ENCODE data around the gene ITPR1. TPM values are rescaled to one million over a fixed set of nuclear protein-coding genes. Genes with fewer than 3 reads are reported as not detected.

ITPR1 gene
- polyA plus RNA-seq, 1 experiment, result 1.4 TPM

DNA sequence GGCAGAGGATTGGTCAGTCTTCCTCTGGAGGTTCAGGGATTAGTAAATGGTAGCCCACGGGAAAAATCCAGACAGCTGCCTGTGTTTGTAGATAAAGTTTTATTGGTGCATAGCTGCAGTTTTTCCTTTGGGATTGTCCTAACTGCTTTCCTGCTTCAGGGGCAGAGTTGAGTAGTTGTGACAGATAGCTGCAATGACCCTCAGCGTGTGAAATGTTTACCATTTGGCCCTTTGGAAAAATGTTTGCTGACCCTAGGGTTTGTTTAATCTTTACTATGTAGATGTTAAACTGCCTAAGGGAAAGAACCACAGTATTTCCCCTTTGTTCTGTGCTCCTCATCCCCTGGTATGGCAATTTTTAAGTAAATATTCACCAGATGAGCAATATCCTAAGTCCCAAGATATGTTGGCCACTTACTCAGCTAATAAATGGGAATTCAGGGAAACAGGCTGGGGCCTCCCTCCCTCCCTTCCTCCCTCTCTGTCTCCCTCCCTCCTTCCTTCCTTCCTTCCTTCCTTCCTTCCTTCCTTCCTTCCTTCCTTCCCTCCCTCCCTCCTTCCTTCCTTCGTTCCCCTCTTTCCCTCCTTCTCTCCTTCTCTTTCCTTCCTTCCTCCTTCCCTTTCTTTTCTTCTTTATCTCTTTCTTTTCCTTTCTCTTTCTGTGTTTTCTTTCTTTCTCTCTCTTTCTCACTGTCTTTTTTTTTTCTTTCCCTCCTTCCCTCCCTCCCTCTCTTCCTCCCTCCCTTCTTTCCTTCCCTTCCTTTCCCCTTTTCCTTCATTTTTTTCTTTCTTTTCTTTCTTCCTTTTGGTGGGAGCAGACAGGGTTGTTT, 251.5 kb downstream of the ITPR1 start:
- CTCF ChIA-PET, result interaction anchor here (1.2 to 2.1 kb wide), 5 partner anchors 20 to 282 kb away, joined by 3 to 6 read pairs (median 4); partner anchors contain the start of gene BHLHE40

DNA sequence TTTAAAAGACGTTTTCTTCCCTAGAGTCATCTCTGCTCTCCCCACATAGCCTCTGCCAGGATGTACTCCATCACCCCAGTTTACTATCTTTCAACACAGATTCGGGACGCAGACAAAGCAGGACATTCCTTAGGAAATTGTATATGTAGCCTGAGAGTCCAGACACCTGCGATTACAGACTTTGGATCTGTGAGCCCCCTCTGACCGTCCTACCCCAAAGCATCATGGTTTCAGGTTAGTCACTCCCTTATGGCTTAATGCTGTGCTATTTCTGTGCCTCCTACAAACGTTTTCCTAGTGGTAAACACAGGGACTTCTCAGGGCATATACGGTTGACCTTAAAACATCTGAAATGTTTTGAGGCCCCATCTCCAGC, 252.1 kb downstream of the ITPR1 start:
- POLR2A ChIA-PET, result no interaction called here
- TF ChIP-seq, protein P1, sequence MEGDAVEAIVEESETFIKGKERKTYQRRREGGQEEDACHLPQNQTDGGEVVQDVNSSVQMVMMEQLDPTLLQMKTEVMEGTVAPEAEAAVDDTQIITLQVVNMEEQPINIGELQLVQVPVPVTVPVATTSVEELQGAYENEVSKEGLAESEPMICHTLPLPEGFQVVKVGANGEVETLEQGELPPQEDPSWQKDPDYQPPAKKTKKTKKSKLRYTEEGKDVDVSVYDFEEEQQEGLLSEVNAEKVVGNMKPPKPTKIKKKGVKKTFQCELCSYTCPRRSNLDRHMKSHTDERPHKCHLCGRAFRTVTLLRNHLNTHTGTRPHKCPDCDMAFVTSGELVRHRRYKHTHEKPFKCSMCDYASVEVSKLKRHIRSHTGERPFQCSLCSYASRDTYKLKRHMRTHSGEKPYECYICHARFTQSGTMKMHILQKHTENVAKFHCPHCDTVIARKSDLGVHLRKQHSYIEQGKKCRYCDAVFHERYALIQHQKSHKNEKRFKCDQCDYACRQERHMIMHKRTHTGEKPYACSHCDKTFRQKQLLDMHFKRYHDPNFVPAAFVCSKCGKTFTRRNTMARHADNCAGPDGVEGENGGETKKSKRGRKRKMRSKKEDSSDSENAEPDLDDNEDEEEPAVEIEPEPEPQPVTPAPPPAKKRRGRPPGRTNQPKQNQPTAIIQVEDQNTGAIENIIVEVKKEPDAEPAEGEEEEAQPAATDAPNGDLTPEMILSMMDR (IDR thresholded peaks at IDR 0.05; ENCODE audit: insufficient read depth, low read depth, low read length), result no peak
- no peak overlapping the region for H3K4me3 ChIP-seq (ENCODE audit: low read depth, low read length)
- CTCF ChIA-PET, result interaction anchor here (0.6 to 2.1 kb wide), 5 partner anchors 19 to 281 kb away, joined by 3 to 6 read pairs (median 4); partner anchors contain the start of gene BHLHE40
- DNase-seq (ENCODE audit: low read depth), result no peak
- H3K36me3 ChIP-seq (ENCODE audit: control insufficient read depth, insufficient read depth, low read length), result no peaks in the 10 kb centered on the region
- no peaks in the 10 kb centered on the region for H3K27me3 ChIP-seq (ENCODE audit: control insufficient read depth, insufficient read depth, low read length)

More for the DNA sequence above, 251.5 kb downstream of the ITPR1 start:
- POLR2A ChIA-PET, result no interaction called here
- peak; percentile 60 for DNase-seq (ENCODE audit: low read depth)
- Histone ChIP-seq H3K27me3 (ENCODE audit: control insufficient read depth, insufficient read depth, low read length) (no peaks in the 10 kb centered on the region), H3K36me3 (ENCODE audit: control insufficient read depth, insufficient read depth, low read length) (no peaks in the 10 kb centered on the region), H3K4me3 (ENCODE audit: low read depth, low read length) (no peak overlapping the region)
- TF ChIP-seq, protein P1 (IDR thresholded peaks at IDR 0.05; ENCODE audit: insufficient read depth, low read depth, low read length), result no peak

DNA sequence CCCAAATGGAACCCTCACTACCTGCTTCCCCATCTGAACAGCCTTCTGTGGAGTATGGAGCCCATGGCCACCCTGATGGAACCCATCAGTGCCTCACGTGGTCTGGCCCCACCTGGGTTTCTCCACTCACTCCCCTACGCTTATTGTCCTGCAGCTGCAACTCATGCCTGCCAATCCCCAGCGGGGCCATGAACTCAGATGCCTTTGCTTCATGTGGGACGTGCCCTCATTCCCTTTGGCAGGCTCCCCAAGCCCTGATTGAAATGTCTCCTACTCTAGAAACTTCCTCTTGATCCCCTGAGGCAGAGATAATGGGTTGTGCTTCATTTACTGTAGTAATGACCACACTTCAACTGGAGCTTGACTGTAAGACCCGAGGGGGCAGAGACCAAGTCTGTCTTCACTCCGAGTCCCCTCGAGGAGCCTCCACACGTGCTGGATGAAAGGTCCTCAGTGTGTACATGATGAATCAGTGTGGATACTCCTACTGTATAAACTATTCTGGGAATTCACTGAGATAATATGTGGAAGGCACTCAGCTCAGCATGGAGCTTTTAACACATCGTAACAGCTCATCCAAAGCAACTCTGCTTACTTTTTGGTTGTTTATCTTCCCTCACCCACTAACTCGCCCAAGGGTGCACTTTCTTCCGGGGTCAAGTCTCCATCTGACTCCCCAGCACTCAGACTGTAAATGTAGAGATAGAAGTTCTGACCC, 253.3 kb downstream of the ITPR1 start:
- Histone ChIP-seq H3K36me3 (ENCODE audit: control insufficient read depth, insufficient read depth, low read length) (no peaks in the 10 kb centered on the region), H3K4me3 (ENCODE audit: low read depth, low read length) (no peak overlapping the region), H3K27me3 (ENCODE audit: control insufficient read depth, insufficient read depth, low read length) (no peaks in the 10 kb centered on the region)
- ChIA-PET POLR2A (no interaction called here), CTCF (interaction anchor here (0.6 to 1.8 kb wide), 3 partner anchors 18 to 229 kb away, joined by 3 to 4 read pairs (median 4); no protein-coding TSS in a partner anchor)
- TF ChIP-seq, protein P1 (IDR thresholded peaks at IDR 0.05; ENCODE audit: insufficient read depth, low read depth, low read length), result no peak
- DNase-seq (ENCODE audit: low read depth), result peak; percentile 68

DNA sequence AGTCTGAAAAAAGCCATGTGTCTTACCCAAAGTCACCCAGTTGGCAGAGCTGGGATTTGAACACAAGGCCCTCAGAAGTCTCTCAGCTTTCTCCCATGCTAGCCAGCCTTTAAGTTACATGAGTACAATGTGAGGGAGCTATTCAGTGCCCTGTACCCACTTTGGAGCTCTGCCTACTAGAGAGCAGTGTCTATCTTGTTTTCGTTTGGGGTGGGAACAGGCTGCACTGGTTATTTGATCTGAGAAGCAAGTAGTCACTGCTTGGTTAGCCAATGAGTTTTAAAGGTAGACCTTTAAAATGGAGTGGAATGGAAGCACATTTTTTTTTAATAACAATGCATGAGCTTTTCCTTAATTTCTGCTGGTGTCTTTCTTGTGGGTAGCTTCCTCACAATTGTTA, 255.0 kb downstream of the ITPR1 start:
- ChIA-PET CTCF (interaction anchor here (0.8 to 1.1 kb wide), 3 partner anchors 8 to 309 kb away, joined by 3 to 4 read pairs (median 3); no protein-coding TSS in a partner anchor), POLR2A (no interaction called here)
- Histone ChIP-seq H3K4me3 (ENCODE audit: low read depth, low read length) (no peak overlapping the region), H3K36me3 (ENCODE audit: control insufficient read depth, insufficient read depth, low read length) (no peaks in the 10 kb centered on the region), H3K27me3 (ENCODE audit: control insufficient read depth, insufficient read depth, low read length) (no peaks in the 10 kb centered on the region)
- no peak for DNase-seq (ENCODE audit: low read depth)
- TF ChIP-seq, protein P1 (IDR thresholded peaks at IDR 0.05; ENCODE audit: insufficient read depth, low read depth, low read length), result no peak
